GM12891 (cell line): ENCODE results near the gene SALL3.

ENCODE experiments used
- DNase-seq: peaks from one replicate; pipeline ENCODE4 v3.0.0; 2011; ENCODE audit warnings: low spot score; ENCODE audit not compliant: insufficient read length
- FAIRE-seq: peaks from 2 replicates; lab custom pipeline; 2011; peaks lifted over from hg19 to GRCh38; lab: Jason Lieb, UNC
- PAX5 ChIP-seq: IDR thresholded peaks from 2 replicates; pipeline ENCODE4 v1.6.1; 2011; ENCODE audit warnings: low read length, moderate library complexity, mild to moderate bottlenecking; ENCODE audit not compliant: insufficient read depth, severe bottlenecking
- POLR2A ChIP-seq: IDR thresholded peaks from 2 replicates; pipeline ENCODE4 v1.6.1; 2011; ENCODE audit warnings: low read depth, low read length, control low read depth
- POLR2AphosphoS5 ChIP-seq: IDR thresholded peaks from 2 replicates; pipeline ENCODE4 v1.6.1; 2011; ENCODE audit warnings: low read depth, low read length, control low read depth
- POU2F2 ChIP-seq: IDR thresholded peaks from 2 replicates; pipeline ENCODE4 v1.6.1; 2011; ENCODE audit warnings: low read depth, mild to moderate bottlenecking, control low read depth, low read length, moderate library complexity
- SPI1 ChIP-seq: IDR thresholded peaks from 2 replicates; pipeline ENCODE4 v1.6.1; 2011; ENCODE audit warnings: low read depth, low read length, control low read depth
- TAF1 ChIP-seq: IDR thresholded peaks from 2 replicates; pipeline ENCODE4 v1.6.1; 2011; ENCODE audit warnings: low read depth, low read length, control low read depth

The SALL3 gene

GRCh38 chr18:78993014-78993926 is 13.7 kb downstream of the SALL3 start:
- DNase-seq: no peak
- no peak for FAIRE-seq
- TF ChIP-seq POLR2AphosphoS5 (no peak), POU2F2 (no peak), PAX5 (no peak), POLR2A (no peak), TAF1 (no peak), SPI1 (no peak)

DNA sequence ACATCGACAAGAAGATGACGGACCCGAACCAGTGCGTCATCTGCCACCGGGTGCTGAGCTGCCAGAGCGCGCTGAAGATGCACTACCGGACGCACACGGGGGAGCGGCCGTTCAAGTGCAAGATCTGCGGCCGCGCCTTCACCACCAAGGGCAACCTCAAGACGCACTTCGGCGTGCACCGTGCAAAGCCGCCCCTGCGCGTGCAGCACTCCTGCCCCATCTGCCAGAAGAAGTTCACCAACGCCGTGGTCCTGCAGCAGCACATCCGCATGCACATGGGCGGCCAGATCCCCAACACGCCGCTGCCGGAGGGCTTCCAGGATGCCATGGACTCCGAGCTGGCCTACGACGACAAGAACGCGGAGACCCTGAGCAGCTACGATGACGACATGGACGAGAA is 14.4 kb downstream of the SALL3 start:
- DNase-seq (no peak), FAIRE-seq (no peak)
- no peak for TF ChIP-seq TAF1
- no peak for TF ChIP-seq PAX5
- TF ChIP-seq POU2F2: no peak
- TF ChIP-seq POLR2A: no peak
- no peak for TF ChIP-seq POLR2AphosphoS5
- TF ChIP-seq SPI1: no peak

GRCh38 chr18:78994531-78994930 is 14.9 kb downstream of the SALL3 start:
- TF ChIP-seq POU2F2 (no peak), SPI1 (no peak)
- DNase-seq (no peak), FAIRE-seq (no peak)

- FAIRE-seq (no peak), DNase-seq (no peak)
- TF ChIP-seq TAF1: no peak
- TF ChIP-seq POLR2AphosphoS5: no peak
- no peak for TF ChIP-seq PAX5
- no peak for TF ChIP-seq POU2F2
- TF ChIP-seq SPI1: no peak
- no peak for TF ChIP-seq POLR2A
Observed at GRCh38 chr18:78994977-78995582, 15.5 kb downstream of the SALL3 start.

- TF ChIP-seq SPI1 (no peak), POLR2AphosphoS5 (no peak), PAX5 (no peak), POU2F2 (no peak), TAF1 (no peak), POLR2A (no peak)
- FAIRE-seq (no peak), DNase-seq (no peak)
Observed at GRCh38 chr18:78995740-78996395, 16.2 kb downstream of the SALL3 start.

DNA sequence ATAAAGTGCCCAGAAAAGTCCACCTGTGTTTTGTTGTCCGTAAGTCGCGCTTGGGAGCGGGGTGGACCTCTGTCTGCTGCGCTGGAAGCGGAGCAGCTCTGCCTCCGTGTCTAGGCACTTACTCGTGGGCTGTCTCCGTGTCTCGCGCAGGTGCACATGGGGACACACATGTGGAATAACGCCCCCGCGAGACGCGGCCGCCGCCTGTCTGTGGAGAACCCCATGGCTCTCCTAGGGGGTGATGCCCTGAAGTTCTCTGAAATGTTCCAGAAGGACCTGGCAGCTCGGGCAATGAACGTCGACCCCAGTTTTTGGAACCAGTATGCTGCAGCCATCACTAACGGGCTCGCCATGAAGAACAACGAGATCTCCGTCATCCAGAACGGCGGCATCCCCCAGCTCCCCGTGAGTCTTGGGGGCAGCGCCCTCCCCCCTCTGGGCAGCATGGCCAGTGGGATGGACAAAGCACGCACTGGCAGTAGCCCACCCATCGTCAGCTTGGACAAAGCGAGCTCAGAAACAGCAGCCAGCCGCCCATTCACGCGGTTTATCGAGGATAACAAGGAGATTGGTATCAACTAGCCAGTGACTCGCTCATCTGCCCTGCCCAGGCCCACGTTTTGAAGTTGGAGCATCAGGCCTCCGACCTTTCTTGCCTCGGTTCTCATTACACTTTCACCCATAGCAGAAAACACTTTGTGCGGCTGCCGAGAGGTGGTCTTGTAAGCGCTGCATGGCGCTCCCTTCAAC is 17.3 kb downstream of the SALL3 start:
- DNase-seq (no peak), FAIRE-seq (no peak)
- TF ChIP-seq POLR2AphosphoS5: no peak
- TF ChIP-seq POLR2A: no peak
- TF ChIP-seq SPI1: no peak
- no peak for TF ChIP-seq PAX5
- no peak for TF ChIP-seq TAF1
- TF ChIP-seq POU2F2: no peak

- FAIRE-seq: no peak
- no peak for TF ChIP-seq POLR2AphosphoS5
- TF ChIP-seq PAX5: no peak
- no peak for TF ChIP-seq SPI1
- no peak for TF ChIP-seq TAF1
- TF ChIP-seq POLR2A: no peak
- TF ChIP-seq POU2F2: no peak
- no peak for DNase-seq
Observed at GRCh38 chr18:78998371-78999071, 18.9 kb downstream of the SALL3 start.

DNA sequence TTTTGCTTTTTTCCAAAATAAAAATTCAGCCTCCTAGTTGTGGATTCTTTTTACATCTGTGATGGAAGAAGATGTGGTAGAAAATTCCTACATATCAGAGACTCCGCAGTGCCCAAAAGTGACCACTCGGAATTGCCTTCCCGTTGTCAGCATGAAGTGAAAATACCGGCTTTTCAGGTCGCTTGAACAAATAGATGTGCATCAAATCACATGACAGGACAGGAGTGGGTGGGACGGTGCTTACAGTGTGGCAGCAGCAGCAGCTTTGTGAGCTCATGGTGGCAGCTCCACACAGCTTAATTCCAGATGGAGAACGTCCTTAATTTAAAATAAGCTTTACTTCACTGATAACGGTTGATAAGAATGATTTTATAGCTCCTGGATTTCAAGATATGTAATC is 20.3 kb downstream of the SALL3 start:
- TF ChIP-seq POLR2A (no peak), PAX5 (no peak), POU2F2 (no peak), POLR2AphosphoS5 (no peak), TAF1 (no peak), SPI1 (no peak)
- FAIRE-seq (no peak), DNase-seq (no peak)
